ENCODE measurements around the gene ME3.

Gene ME3

GRCh38 chr11:86708669-86709068 is 36.3 kb upstream of the ME3 start:
- Histone ChIP-seq H3K27me3 (replicated peaks; ENCODE audit: control insufficient read depth, insufficient read depth, low read length, poor library complexity, severe bottlenecking) (no peaks in the 10 kb centered on the region), H3K27ac (ENCODE audit: insufficient read depth, low read length, poor library complexity, severe bottlenecking) (no peak overlapping the region), H3K4me3 (ENCODE audit: insufficient read depth, low read depth, low read length, poor library complexity, severe bottlenecking) (no peak overlapping the region), H3K36me3 (ENCODE audit: control insufficient read depth, insufficient read depth, low read length) (no peaks in the 10 kb centered on the region), H3K9me3 (ENCODE audit: control insufficient read depth, low read length) (no peaks in the 10 kb centered on the region), H3K4me1 (ENCODE audit: control insufficient read depth, insufficient read depth, low read length, poor library complexity, severe bottlenecking) (no peaks in the 10 kb centered on the region)
- no peak for DNase-seq

- Histone ChIP-seq H3K27me3 (replicated peaks; ENCODE audit: control insufficient read depth, insufficient read depth, low read length, poor library complexity, severe bottlenecking) (no peaks in the 10 kb centered on the region), H3K4me1 (ENCODE audit: control insufficient read depth, insufficient read depth, low read length, poor library complexity, severe bottlenecking) (no peaks in the 10 kb centered on the region), H3K9me3 (ENCODE audit: control insufficient read depth, low read length) (no peaks in the 10 kb centered on the region), H3K4me3 (ENCODE audit: insufficient read depth, low read depth, low read length, poor library complexity, severe bottlenecking) (no peak overlapping the region), H3K27ac (ENCODE audit: insufficient read depth, low read length, poor library complexity, severe bottlenecking) (no peak overlapping the region), H3K36me3 (ENCODE audit: control insufficient read depth, insufficient read depth, low read length) (no peaks in the 10 kb centered on the region)
- no peak for DNase-seq
Measured at GRCh38 chr11:86706338-86707131, 34.1 kb upstream of the ME3 start.

- H3K4me3 ChIP-seq (ENCODE audit: insufficient read depth, low read depth, low read length, poor library complexity, severe bottlenecking), result no peak overlapping the region
- H3K36me3 ChIP-seq (ENCODE audit: control insufficient read depth, insufficient read depth, low read length), result no peaks in the 10 kb centered on the region
- H3K27me3 ChIP-seq (replicated peaks; ENCODE audit: control insufficient read depth, insufficient read depth, low read length, poor library complexity, severe bottlenecking), result no peaks in the 10 kb centered on the region
- no peak overlapping the region for H3K27ac ChIP-seq (ENCODE audit: insufficient read depth, low read length, poor library complexity, severe bottlenecking)
- DNase-seq, result no peak
- no peaks in the 10 kb centered on the region for H3K9me3 ChIP-seq (ENCODE audit: control insufficient read depth, low read length)
- H3K4me1 ChIP-seq (ENCODE audit: control insufficient read depth, insufficient read depth, low read length, poor library complexity, severe bottlenecking), result no peaks in the 10 kb centered on the region
Measured at GRCh38 chr11:86704710-86705109, 32.3 kb upstream of the ME3 start.

GRCh38 chr11:86703987-86704386 is 31.6 kb upstream of the ME3 start:
- Histone ChIP-seq H3K9me3 (ENCODE audit: control insufficient read depth, low read length) (no peaks in the 10 kb centered on the region), H3K36me3 (ENCODE audit: control insufficient read depth, insufficient read depth, low read length) (no peaks in the 10 kb centered on the region)
- DNase-seq, result no peak

DNA sequence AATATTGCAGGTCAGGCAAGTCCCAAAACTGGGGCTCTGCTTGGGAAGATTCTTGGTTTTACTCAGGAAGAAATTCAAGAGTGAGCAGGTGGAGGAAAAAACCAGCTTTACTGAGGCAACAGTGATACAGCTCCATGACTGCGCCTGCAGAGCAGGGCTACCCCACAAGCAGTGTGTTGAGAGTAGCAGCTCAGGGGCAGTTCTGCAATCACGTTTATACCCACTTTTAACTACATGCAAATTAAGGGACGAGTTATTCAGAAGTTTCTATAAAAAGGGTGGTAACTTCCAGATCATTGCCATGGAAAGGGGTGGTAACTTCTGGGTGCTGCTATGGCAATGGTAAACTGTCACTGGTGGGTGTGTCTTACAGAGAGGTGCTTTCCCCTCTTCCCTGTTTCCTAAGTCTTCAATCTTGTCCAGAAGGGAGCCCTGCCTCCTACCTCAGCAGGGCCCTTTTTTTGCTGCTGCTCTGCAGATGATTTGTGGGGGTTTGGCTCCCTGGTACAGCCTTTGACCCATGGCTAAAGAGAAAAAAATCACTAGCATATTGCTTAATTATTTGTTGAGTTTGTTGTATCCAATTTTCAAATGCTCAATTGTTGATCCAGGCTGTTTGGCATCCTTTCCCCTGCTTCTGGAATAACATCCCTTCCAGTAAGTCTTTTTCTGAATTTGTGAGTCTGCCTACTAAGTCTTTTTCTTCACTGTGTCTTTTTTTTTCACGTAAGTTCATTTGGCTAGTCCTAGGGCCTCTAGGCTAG is 30.0 kb upstream of the ME3 start:
- Histone ChIP-seq H3K4me1 (ENCODE audit: control insufficient read depth, insufficient read depth, low read length, poor library complexity, severe bottlenecking) (no peaks in the 10 kb centered on the region), H3K27me3 (replicated peaks; ENCODE audit: control insufficient read depth, insufficient read depth, low read length, poor library complexity, severe bottlenecking) (no peaks in the 10 kb centered on the region), H3K9me3 (ENCODE audit: control insufficient read depth, low read length) (no peaks in the 10 kb centered on the region), H3K36me3 (ENCODE audit: control insufficient read depth, insufficient read depth, low read length) (no peaks in the 10 kb centered on the region), H3K27ac (ENCODE audit: insufficient read depth, low read length, poor library complexity, severe bottlenecking) (no peak overlapping the region), H3K4me3 (ENCODE audit: insufficient read depth, low read depth, low read length, poor library complexity, severe bottlenecking) (no peak overlapping the region)
- DNase-seq, result no peak

More at GRCh38 chr11:86703987-86704386, 31.6 kb upstream of the ME3 start:
- no peak overlapping the region for H3K27ac ChIP-seq (ENCODE audit: insufficient read depth, low read length, poor library complexity, severe bottlenecking)
- H3K4me1 ChIP-seq (ENCODE audit: control insufficient read depth, insufficient read depth, low read length, poor library complexity, severe bottlenecking), result no peaks in the 10 kb centered on the region
- no peaks in the 10 kb centered on the region for H3K27me3 ChIP-seq (replicated peaks; ENCODE audit: control insufficient read depth, insufficient read depth, low read length, poor library complexity, severe bottlenecking)
- H3K4me3 ChIP-seq (ENCODE audit: insufficient read depth, low read depth, low read length, poor library complexity, severe bottlenecking), result no peak overlapping the region

DNA sequence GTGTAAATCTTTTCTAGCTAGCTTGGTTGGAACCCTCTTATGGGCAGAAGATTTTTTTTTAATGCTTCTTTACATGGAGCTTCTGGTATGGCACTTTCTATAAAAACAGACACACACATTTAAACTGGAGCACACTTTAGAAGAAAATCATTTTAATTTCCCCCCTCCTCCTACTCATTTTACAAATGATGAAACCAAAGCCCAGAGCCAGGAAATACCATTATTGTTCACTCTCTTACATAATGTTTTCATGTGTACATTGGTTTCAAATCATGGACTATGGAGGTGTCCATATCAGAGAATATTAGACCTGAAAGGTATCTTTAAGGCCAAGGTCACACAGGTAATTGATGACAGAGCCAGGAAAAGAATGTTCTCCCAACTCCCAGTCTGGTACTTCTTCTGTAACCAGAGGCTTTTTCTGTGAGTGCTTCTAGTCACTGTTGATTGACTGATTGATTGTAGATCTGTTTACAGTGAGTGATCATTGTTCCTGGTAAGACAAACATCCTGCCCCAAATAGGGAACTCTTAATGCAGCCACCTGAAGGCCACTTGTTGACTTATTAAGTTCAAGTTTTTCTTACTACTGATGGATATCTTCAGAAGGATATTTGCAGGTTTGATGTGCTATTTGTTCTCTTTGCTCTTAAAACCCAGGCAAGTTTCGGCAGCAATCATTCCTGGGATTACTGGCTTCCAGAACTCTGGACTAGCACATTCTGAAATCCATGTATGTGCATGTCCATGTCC is 26.8 kb upstream of the ME3 start:
- DNase-seq, result no peak
- Histone ChIP-seq H3K4me1 (ENCODE audit: control insufficient read depth, insufficient read depth, low read length, poor library complexity, severe bottlenecking) (no peaks in the 10 kb centered on the region), H3K27me3 (replicated peaks; ENCODE audit: control insufficient read depth, insufficient read depth, low read length, poor library complexity, severe bottlenecking) (no peaks in the 10 kb centered on the region), H3K4me3 (ENCODE audit: insufficient read depth, low read depth, low read length, poor library complexity, severe bottlenecking) (no peak overlapping the region), H3K27ac (ENCODE audit: insufficient read depth, low read length, poor library complexity, severe bottlenecking) (no peak overlapping the region), H3K9me3 (ENCODE audit: control insufficient read depth, low read length) (no peaks in the 10 kb centered on the region), H3K36me3 (ENCODE audit: control insufficient read depth, insufficient read depth, low read length) (no peaks in the 10 kb centered on the region)

DNA sequence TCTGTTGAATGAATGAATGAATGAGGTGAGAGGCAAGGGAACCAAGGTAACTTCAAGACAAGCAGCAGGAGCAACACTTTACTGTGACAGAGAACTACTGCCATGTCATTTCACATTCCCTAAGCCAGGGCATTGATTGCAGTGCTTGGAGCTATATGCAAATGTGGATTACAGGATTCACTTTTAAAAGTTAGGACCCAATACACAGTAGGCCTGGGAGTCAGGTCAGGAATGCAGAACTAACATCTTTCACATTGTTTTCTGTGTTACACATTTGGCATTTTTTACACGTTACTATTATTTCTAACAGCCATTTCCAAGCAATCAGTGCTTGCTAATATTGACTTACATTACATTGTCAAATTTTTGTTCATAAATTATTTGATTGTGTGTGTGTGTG is 26.2 kb upstream of the ME3 start:
- Histone ChIP-seq H3K4me1 (ENCODE audit: control insufficient read depth, insufficient read depth, low read length, poor library complexity, severe bottlenecking) (no peaks in the 10 kb centered on the region), H3K9me3 (ENCODE audit: control insufficient read depth, low read length) (no peaks in the 10 kb centered on the region), H3K36me3 (ENCODE audit: control insufficient read depth, insufficient read depth, low read length) (no peaks in the 10 kb centered on the region), H3K27me3 (replicated peaks; ENCODE audit: control insufficient read depth, insufficient read depth, low read length, poor library complexity, severe bottlenecking) (no peaks in the 10 kb centered on the region), H3K27ac (ENCODE audit: insufficient read depth, low read length, poor library complexity, severe bottlenecking) (no peak overlapping the region), H3K4me3 (ENCODE audit: insufficient read depth, low read depth, low read length, poor library complexity, severe bottlenecking) (no peak overlapping the region)
- no peak for DNase-seq

- Histone ChIP-seq H3K4me1 (ENCODE audit: control insufficient read depth, insufficient read depth, low read length, poor library complexity, severe bottlenecking) (no peaks in the 10 kb centered on the region), H3K36me3 (ENCODE audit: control insufficient read depth, insufficient read depth, low read length) (no peaks in the 10 kb centered on the region), H3K27me3 (replicated peaks; ENCODE audit: control insufficient read depth, insufficient read depth, low read length, poor library complexity, severe bottlenecking) (no peaks in the 10 kb centered on the region), H3K27ac (ENCODE audit: insufficient read depth, low read length, poor library complexity, severe bottlenecking) (no peak overlapping the region), H3K4me3 (ENCODE audit: insufficient read depth, low read depth, low read length, poor library complexity, severe bottlenecking) (no peak overlapping the region), H3K9me3 (ENCODE audit: control insufficient read depth, low read length) (no peaks in the 10 kb centered on the region)
- DNase-seq, result no peak
Measured at GRCh38 chr11:86696451-86696850, 24.0 kb upstream of the ME3 start.

DNA sequence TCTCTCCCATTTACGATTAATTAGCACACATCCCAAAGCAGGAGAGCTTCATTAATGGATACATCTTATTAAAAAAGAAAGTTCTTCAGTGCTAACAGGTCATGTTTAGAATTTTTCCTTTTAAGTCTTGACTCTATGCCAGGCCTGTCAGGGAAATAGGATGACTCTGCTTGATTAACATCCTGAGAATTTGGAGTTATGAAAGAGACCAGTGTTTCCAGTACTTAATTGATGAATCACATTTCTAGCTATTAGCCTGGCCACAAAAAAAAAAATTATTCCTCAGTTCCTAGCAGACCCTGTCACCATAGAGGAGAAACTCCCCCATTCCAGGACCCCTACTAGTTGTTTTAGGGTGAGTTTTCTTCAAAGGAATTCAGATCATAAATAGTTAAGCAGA is 23.6 kb upstream of the ME3 start:
- no peak overlapping the region for H3K27ac ChIP-seq (ENCODE audit: insufficient read depth, low read length, poor library complexity, severe bottlenecking)
- DNase-seq, result no peak

DNA sequence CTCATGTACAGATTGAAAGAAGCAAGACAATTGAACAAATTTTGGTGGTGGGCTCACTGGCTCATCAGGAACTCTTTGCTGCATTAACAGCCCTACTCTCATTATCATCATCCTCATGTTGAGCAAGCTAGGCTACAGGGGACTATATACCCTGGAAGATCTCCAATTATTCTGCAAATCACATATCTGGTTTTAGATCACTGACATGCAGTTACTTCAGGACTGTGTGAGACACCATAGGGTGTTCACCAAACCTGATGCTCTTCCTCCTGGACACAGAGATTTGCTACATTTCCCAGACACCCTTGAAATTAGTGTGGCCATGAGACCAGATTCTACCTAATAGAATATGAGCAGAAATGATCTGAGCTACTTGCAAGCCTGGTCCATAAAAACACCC is 23.0 kb upstream of the ME3 start:
- DNase-seq, result no peak
- Histone ChIP-seq H3K9me3 (ENCODE audit: control insufficient read depth, low read length) (no peaks in the 10 kb centered on the region), H3K4me3 (ENCODE audit: insufficient read depth, low read depth, low read length, poor library complexity, severe bottlenecking) (no peak overlapping the region), H3K4me1 (ENCODE audit: control insufficient read depth, insufficient read depth, low read length, poor library complexity, severe bottlenecking) (no peaks in the 10 kb centered on the region), H3K27me3 (replicated peaks; ENCODE audit: control insufficient read depth, insufficient read depth, low read length, poor library complexity, severe bottlenecking) (no peaks in the 10 kb centered on the region), H3K27ac (ENCODE audit: insufficient read depth, low read length, poor library complexity, severe bottlenecking) (no peak overlapping the region), H3K36me3 (ENCODE audit: control insufficient read depth, insufficient read depth, low read length) (no peaks in the 10 kb centered on the region)

More for the DNA sequence above, 23.6 kb upstream of the ME3 start:
- no peaks in the 10 kb centered on the region for H3K27me3 ChIP-seq (replicated peaks; ENCODE audit: control insufficient read depth, insufficient read depth, low read length, poor library complexity, severe bottlenecking)
- H3K9me3 ChIP-seq (ENCODE audit: control insufficient read depth, low read length), result no peaks in the 10 kb centered on the region
- H3K4me3 ChIP-seq (ENCODE audit: insufficient read depth, low read depth, low read length, poor library complexity, severe bottlenecking), result no peak overlapping the region
- no peaks in the 10 kb centered on the region for H3K4me1 ChIP-seq (ENCODE audit: control insufficient read depth, insufficient read depth, low read length, poor library complexity, severe bottlenecking)
- no peaks in the 10 kb centered on the region for H3K36me3 ChIP-seq (ENCODE audit: control insufficient read depth, insufficient read depth, low read length)
